ENCODE data around the gene KIAA1549.
"Not testable (repeated sequence)": the region's sequence is repeated elsewhere in the genome, so short reads cannot be mapped to it uniquely, and the experiment has no call there.

Gene KIAA1549

DNA sequence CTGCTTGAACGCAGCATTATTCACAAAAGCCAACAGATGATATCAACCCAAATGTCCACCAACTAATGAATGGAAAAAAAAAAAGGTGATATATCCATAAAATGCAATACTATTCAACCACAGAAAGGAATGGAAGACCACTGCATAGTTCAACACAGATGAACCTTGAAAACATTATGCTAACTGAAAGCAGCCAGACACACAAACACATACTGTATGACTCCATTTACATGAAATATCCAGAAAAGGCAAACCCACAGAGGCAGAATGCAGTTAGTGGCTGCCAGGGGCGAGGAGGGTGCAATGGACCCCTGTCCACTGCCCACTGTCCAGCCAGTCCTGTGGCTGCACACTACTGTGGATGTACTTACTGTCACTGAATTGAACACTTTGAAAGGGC, 36.6 kb downstream of the KIAA1549 start:
- DNase-seq (ENCODE audit: low read depth in 2 of 2): no peak

- DNase-seq (ENCODE audit: low read depth in 2 of 2): no peak
Observed at GRCh38 chr7:138943061-138943460, 38.1 kb downstream of the KIAA1549 start.

GRCh38 chr7:138941545-138941944, 39.6 kb downstream of the KIAA1549 start:
- no peak for DNase-seq (ENCODE audit: low read depth in 2 of 2)

DNA sequence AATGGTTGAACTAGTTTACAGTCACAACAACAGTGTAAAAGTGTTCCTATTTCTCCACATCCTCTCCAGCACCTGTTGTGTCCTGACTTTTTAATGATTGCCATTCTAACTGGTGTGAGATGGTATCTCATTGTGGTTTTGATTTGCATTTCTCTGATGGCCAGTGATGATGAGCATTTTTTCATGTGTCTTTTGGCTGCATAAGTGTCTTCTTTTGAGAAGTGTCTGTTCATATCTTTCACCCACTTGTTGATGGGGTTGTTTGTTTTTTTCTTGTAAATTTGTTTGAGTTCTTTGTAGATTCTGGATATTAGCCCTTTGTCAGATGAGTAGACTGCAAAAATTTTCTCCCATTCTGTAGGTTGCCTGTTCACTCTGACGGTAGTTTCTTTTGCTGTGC, 40.6 kb downstream of the KIAA1549 start:
- DNase-seq (ENCODE audit: low read depth in 2 of 2): not testable (repeated sequence)

DNA sequence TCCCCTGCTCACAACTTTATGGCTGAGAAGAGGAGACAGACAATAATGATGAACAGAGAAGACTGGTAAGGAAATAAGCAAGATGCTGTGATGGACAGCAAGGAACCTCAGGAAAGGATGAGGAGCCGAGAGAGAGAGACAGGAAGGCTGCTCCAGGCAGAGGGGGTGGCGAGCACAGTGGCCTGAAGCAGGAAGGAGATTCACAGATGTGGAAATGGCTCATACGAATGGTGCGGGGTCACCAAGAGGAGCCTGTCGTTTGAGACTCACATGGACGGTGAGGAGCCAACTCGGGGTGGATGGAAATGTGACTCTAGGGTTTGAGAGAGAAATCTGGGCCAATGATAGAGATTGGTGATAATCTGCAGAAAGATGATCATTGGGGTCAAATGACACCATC, 43.7 kb downstream of the KIAA1549 start:
- DNase-seq (ENCODE audit: low read depth in 2 of 2): no peak

- DNase-seq (ENCODE audit: low read depth in 2 of 2): no peak
Observed at GRCh38 chr7:138935465-138936011, 45.7 kb downstream of the KIAA1549 start.

GRCh38 chr7:138934861-138935260, 46.3 kb downstream of the KIAA1549 start:
- DNase-seq (ENCODE audit: low read depth in 2 of 2): no peak

GRCh38 chr7:138934367-138934766, 46.8 kb downstream of the KIAA1549 start:
- DNase-seq (ENCODE audit: low read depth in 2 of 2): no peak

- no peak for DNase-seq (ENCODE audit: low read depth in 2 of 2)
Observed at GRCh38 chr7:138932870-138933269, 48.3 kb downstream of the KIAA1549 start.

DNA sequence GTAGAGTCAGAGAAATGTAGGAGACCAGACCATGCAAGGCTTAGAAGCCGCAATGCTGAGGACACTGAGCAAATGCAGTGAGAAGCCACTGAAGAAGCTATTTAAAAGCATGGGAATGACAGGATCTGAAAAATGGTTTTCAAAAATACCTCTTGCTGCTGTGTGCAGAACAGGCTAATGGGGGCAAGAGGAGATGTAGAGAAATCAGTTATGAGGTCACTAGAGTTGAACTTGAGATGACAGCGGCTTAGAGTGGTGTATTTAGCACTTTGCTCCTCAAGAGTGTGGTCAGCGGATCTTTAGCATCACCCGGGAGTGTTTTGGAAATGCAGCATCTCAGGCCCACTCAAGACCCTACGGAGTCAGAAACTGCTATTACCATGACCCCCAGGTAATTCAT, 48.8 kb downstream of the KIAA1549 start:
- DNase-seq (ENCODE audit: low read depth in 2 of 2): no peak

- DNase-seq (ENCODE audit: low read depth in 2 of 2): no peak
Observed at GRCh38 chr7:138929969-138930368, 51.2 kb downstream of the KIAA1549 start.

DNA sequence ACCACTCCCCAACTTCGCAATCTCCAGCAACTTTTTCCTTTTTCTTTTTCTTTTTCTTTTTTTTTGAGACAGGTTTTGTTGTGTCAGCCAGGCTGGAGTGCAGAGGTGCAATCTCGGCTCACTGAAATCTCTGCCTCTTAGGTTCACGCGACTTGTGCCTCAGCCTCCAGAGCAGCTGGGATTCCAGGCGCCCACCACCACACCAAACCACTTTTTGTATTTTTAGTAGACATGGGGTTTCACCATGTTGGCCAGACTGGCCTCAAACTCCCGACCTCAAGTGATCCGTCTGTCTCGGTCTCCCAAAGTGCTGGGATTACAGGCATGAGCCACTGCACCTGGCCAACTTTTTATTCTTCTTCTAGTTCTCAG, 55.0 kb downstream of the KIAA1549 start:
- DNase-seq (ENCODE audit: low read depth in 2 of 2): no peak

GRCh38 chr7:138924501-138925225, 56.5 kb downstream of the KIAA1549 start:
- no peak for DNase-seq (ENCODE audit: low read depth in 2 of 2)

GRCh38 chr7:138921277-138921676, 59.9 kb downstream of the KIAA1549 start:
- no peak for DNase-seq (ENCODE audit: low read depth in 2 of 2)

DNA sequence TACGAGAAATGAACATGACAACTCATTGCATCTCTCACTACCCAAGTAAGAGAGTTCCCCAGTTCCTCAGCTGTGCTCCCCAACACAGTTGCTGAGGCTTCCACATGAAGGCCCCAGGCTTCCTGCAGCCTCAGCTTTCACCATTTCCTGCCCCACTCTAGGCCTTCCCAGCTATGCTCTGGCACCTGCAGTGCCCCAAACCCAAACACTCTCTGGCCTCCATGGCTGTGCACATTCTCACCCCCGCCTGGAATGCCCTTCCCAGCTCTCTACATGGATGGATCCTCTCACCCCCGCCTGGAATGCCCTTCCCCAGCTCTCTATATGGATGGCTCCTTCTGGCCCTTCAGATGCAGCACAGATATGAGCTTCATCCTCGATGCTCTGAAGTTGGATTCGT, 61.3 kb downstream of the KIAA1549 start:
- no peak for DNase-seq (ENCODE audit: low read depth in 2 of 2)

DNA sequence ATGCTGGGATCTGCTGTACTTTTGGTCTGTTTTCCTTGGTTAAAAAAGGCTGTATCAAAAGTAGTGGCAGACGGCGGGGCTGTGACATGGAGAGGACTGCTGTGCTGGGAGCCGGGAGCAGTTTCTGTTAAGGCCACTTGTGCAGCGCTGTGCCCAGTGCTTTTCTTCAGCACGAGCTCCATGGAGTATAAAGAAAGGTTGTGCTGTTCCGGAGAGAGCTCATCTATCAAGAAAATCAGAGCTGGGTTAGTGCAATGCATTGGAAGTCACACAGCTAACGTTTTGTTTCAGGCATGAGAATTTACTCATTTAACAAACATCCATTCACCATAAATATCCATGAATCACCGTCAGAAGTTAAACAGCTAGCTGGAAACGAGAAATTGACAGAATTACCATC, 62.0 kb downstream of the KIAA1549 start:
- no peak for DNase-seq (ENCODE audit: low read depth in 2 of 2)

DNA sequence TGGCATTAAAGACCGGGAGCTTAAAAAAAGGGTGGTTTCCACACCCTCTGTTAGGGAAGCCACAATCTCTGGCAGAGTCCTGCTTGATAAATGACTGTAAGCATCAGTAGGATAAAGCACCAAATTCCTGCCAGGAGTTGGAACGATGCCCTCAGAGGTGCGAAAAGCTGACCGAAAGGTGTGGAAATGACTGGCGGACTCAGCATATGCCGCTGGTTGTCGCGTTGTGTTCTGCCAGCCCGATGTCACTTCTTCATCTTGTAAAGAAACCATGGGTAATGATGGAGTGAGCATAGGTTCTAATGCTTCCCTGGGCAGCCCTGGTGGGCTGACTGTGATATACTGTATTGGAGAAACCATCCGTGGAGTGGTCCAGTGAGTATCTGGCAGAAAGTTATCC, 62.4 kb downstream of the KIAA1549 start:
- DNase-seq (ENCODE audit: low read depth in 2 of 2): no peak

GRCh38 chr7:138918176-138918575, 63.0 kb downstream of the KIAA1549 start:
- no peak for DNase-seq (ENCODE audit: low read depth in 2 of 2)

DNA sequence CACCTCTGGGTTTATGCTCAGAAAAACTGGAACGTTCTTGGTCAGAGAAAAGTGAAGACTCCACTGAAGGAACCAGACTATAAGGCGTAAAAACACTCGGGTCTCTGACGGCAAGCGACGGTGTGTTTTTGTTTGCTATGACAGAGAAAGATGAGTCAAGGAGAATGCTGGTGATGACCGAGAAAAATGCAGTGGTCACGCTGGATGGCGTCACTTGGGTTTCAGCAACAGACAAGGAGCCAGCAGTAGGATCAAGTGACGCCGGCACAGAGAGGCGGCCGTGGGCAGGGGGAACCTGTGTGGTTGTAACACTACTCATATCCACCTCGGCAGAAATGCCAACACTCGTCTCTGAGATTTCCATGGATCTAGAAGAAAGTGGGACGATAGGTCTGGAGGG, 63.4 kb downstream of the KIAA1549 start:
- no peak for DNase-seq (ENCODE audit: low read depth in 2 of 2)

- no peak for DNase-seq (ENCODE audit: low read depth in 2 of 2)
Observed at GRCh38 chr7:138916731-138917130, 64.5 kb downstream of the KIAA1549 start.

DNA sequence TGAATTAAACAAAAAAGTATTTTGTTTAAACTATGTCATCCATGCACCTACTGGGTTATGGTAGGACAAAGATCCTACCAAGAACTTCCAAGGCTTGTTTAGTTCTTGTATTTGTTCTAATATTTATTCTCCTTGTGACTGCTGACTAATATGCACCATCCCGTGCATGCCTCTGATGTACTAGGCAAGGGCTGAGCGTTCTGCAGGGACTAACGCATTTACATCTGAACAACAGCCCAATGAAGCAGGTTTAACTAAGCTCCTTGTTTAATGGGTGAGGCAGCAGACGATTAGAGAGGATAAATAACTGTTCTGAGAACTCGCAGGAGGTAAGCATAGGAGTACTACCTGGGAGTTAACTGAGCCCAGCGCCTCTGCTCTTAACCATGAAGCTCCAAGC, 64.9 kb downstream of the KIAA1549 start:
- no peak for DNase-seq (ENCODE audit: low read depth in 2 of 2)

- DNase-seq (ENCODE audit: low read depth in 2 of 2): no peak
Observed at GRCh38 chr7:138913783-138914182, 67.4 kb downstream of the KIAA1549 start.

DNA sequence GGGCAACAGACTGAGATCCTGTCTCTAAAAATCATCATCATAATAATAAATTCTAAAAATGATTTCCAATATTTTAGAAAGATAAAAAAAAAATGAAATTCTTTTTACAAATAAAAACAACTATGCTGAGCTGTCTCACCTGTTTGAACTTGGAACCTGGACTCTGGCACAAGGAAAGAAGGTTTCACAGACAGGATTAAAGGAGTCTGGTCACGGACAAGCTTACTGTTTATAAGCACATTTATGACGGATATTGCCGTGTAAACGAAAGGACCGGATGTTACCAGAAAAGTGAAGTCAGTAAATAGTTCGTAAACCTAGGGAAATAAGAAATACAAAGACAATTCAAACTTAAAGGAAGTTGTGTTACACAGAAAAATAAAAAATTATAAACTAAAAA, 70.2 kb downstream of the KIAA1549 start:
- DNase-seq (ENCODE audit: low read depth in 2 of 2): no peak

DNA sequence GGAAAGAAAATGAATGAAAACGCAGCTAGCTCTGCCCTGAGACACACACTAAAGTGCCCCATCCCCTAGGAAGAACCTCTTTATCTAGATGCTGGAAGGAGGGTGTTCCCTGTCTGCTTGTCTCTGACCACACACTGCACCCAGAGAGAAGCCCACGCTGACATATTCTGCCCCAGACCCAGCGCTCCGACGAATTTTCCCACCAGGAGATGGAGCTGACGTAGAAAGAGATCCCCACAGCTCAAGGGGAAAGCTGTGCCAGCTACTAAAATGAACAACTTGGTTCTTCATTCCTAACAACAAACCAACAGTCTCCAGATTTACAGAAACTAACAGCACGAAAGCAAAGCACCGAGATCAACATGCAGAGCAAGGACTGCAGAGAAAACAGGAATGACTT, 73.3 kb downstream of the KIAA1549 start:
- no peak for DNase-seq (ENCODE audit: low read depth in 2 of 2)
